IPS DF 6.9 (cell line): ENCODE measurements around the gene UTP14A.
A peak's percentile ranks its signal among the peaks of the same experiment; 100 is the strongest.

Experiments used
- DNase-seq: peaks from one replicate; pipeline ENCODE4 v3.0.0-alpha.2; 2013; ENCODE audit warnings: low read depth, low spot score
- H3K27ac ChIP-seq: one replicate; pipeline ENCODE4 v1.5.1; 2013; ENCODE audit warnings: low read length, control low read depth
- H3K27me3 ChIP-seq: 2 replicates; pipeline ENCODE4 v1.6.1; 2013; ENCODE audit warnings: mild to moderate bottlenecking, low read length; ENCODE audit not compliant: control insufficient read depth, insufficient read depth
- H3K36me3 ChIP-seq: 2 replicates; pipeline ENCODE4 v1.6.1; 2013; ENCODE audit warnings: low read length; ENCODE audit not compliant: control insufficient read depth, insufficient read depth
- H3K4me1 ChIP-seq: 2 replicates; pipeline ENCODE4 v1.6.1; 2013; ENCODE audit warnings: low read length; ENCODE audit not compliant: control insufficient read depth, insufficient read depth
- H3K4me3 ChIP-seq: 2 replicates; pipeline ENCODE4 v1.5.1; 2013; ENCODE audit warnings: mild to moderate bottlenecking, low read length
- H3K9me3 ChIP-seq: 2 replicates; pipeline ENCODE4 v1.6.1; 2013; ENCODE audit warnings: low read length, inconsistent platforms; ENCODE audit not compliant: control insufficient read depth, insufficient read depth
- WGBS: extraction: QIAGEN DNeasy Blood & Tissue Kit; methylation state at CpG from one replicate; pipeline ENCODE4 v1.1.7; 2013; ENCODE audit warnings: mixed read lengths, missing lambda C conversion rate; ENCODE audit not compliant: insufficient read length, insufficient coverage; 5-methylcytosine and 5-hydroxymethylcytosine counted together

Gene UTP14A

DNA sequence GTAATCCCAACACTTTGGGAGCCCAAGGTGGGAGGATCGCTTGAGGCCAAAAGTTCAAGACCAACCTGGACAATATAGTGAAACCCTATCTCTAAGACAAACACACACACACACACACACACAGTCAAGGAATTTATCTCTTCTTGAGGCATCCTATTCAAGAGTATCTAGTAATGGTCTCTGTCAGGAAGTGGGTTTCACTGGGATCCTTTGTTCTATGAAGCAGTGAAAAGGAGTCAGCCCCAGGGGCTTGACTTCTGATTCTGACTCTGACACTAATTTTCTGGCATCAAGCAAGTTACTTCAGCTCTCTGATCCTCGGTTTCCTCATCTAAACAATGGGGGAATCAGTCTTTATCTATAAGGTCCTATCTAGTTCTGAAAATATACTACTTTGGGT lies 34.8 kb downstream of the UTP14A start:
- Histone ChIP-seq H3K4me1 (no peaks in the 10 kb centered on the region), H3K27ac (no peak overlapping the region), H3K36me3 (no peaks in the 10 kb centered on the region), H3K27me3 (peaks cover 14% of the 10 kb centered on the region), H3K4me3 (no peak overlapping the region), H3K9me3 (no peaks in the 10 kb centered on the region)
- no CpG with 5 or more reads among the region's 2 CpGs for WGBS
- no peak for DNase-seq

DNA sequence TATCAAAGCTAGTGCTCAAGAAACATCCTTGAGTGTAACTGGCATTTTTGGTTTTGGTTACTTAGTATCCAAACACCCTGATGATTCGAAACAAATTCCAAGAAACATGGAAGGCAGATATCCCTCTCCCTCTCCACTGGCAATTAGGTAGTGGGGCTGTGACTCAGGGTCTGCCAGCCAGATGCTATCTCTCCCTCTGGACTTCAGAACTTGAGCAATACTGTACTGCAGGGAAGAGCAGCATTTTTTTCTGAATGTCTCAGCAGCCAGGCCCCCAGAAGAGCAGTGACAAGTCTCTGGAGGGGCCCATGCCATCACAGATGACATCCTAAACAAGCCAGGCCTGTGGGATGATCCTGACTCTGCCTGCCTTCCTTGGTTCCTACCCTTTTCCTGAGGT lies 39.2 kb downstream of the UTP14A start:
- H3K27me3 ChIP-seq, result peaks cover 2% of the 10 kb centered on the region; the same call in 1 of the 2 replicates
- H3K36me3 ChIP-seq, result no peaks in the 10 kb centered on the region
- WGBS, result no CpG with 5 or more reads among the region's 1 CpG
- H3K27ac ChIP-seq, result no peak overlapping the region
- H3K4me1 ChIP-seq, result no peaks in the 10 kb centered on the region
- no peak overlapping the region for H3K4me3 ChIP-seq
- no peaks in the 10 kb centered on the region for H3K9me3 ChIP-seq
- DNase-seq, result no peak

DNA sequence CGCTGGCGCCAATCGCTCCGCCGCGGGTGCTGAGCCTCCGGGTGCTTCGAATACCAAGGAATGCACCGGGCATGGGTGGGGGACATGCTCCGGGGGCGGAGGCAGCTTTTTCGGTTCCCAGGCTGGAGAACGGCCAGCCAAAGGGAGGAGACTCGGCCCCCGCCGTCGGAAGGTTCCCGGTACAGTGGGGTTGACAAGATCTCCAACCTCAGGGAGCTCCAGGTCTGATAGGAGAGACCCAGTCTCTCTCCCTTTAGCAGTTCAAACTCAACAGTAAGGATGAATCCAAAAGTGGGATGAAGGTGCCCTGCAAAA lies 47.3 kb downstream of the UTP14A start:
- DNase-seq, result no peak
- no peaks in the 10 kb centered on the region for H3K9me3 ChIP-seq
- no CpG with 5 or more reads among the region's 18 CpGs for WGBS
- no peaks in the 10 kb centered on the region for H3K36me3 ChIP-seq
- peaks cover 28% of the 10 kb centered on the region for H3K27me3 ChIP-seq
- peak overlapping the region; percentile 31; the same call in 1 of the 2 replicates for H3K4me3 ChIP-seq
- peaks cover 3% of the 10 kb centered on the region; the same call in 1 of the 2 replicates for H3K4me1 ChIP-seq
- no peak overlapping the region for H3K27ac ChIP-seq

DNA sequence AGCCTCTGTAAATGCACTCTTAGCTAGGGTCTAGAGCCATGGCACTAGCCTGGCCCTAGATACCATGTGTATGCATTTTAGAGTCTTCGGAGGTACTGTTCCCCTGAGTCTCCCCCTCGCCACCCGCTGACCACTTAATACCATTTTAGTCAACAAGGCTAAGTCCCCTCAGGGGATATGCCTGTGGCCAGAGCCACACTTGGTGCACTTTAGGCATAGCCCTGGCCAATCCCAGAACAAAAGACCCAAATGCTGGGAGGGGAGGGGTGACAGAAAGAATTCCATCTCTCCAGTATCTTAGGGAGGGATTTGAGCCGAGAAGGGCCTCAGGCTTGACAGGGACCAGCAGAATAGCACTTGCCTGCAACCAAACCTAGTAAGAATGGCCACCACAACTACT lies 47.9 kb downstream of the UTP14A start:
- DNase-seq, result no peak
- peaks cover 34% of the 10 kb centered on the region for H3K27me3 ChIP-seq
- WGBS, result no CpG with 5 or more reads among the region's 4 CpGs
- H3K4me1 ChIP-seq, result peaks cover 3% of the 10 kb centered on the region; the same call in 1 of the 2 replicates
- no peaks in the 10 kb centered on the region for H3K36me3 ChIP-seq
- H3K9me3 ChIP-seq, result no peaks in the 10 kb centered on the region
- H3K4me3 ChIP-seq, result no peak overlapping the region
- no peak overlapping the region for H3K27ac ChIP-seq

DNA sequence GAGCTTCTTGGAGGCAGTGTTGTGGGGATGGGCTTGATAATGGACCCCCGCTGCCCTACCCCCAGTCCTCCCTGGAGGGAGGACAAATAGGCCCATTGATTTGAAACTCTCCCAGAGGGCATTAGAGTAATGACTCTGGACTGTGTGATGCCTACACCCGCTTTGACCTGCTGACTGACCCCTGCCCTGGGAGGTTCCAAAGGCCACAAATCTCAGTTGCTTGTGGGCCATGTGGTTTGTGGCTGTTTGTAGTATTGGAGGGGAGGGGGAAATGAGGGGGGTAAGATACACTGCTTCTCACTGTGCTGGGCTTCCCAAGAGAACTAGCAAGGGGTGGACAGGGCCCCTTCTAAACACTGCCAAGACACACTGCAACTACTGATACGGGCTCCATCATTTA lies 48.8 kb downstream of the UTP14A start:
- H3K27ac ChIP-seq, result no peak overlapping the region
- H3K36me3 ChIP-seq, result no peaks in the 10 kb centered on the region
- WGBS, result no CpG with 5 or more reads among the region's 3 CpGs
- DNase-seq, result no peak
- peaks cover 6% of the 10 kb centered on the region; the same call in 1 of the 2 replicates for H3K4me1 ChIP-seq
- no peak overlapping the region for H3K4me3 ChIP-seq
- H3K9me3 ChIP-seq, result no peaks in the 10 kb centered on the region
- H3K27me3 ChIP-seq, result peaks cover 42% of the 10 kb centered on the region

DNA sequence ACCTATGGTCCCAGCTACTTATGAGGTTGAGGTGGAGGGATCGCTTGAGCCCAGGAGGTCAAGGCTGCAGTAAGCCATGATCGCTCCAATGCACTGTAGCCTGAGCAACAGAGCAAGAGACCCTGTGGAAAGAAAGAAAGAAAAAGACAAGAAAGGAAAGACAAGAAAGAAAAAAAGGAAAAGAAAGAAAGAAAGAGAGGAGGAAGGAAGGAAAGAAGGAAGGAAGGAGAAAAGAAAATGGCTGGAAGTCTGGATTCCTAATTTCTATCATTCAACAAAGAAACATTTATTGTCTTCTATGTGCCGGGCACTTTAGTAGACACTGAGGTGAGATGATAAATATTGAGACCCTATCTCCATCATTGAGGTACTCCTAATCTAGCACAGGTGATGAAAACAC lies 49.7 kb downstream of the UTP14A start:
- no peak for DNase-seq
- Histone ChIP-seq H3K27me3 (peaks cover 48% of the 10 kb centered on the region), H3K4me1 (peaks cover 6% of the 10 kb centered on the region; the same call in 1 of the 2 replicates), H3K36me3 (no peaks in the 10 kb centered on the region), H3K27ac (no peak overlapping the region), H3K4me3 (no peak overlapping the region), H3K9me3 (no peaks in the 10 kb centered on the region)
- WGBS, result no CpG with 5 or more reads among the region's 3 CpGs

DNA sequence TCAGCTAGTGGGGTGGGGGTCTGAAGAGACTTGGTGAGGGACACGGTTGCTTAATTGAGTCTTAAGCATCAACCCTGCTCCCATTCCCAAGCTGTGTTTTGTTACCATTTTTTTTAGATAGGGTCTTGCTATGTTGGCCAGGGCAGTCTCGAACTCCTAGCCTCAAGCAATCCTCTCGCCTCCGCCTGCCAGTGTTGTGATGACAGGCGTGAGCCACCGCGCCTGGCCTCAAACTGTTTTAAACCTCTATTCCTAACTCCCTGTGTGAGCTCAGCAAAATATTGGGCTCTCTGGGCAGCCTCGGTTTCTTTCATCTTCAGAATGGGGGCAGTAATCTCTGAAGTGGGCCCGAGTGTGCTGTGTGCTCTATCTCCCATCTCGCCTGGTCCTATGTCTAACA lies 50.2 kb downstream of the UTP14A start:
- H3K27ac ChIP-seq, result no peak overlapping the region
- no peaks in the 10 kb centered on the region for H3K36me3 ChIP-seq
- DNase-seq, result no peak
- peaks cover 51% of the 10 kb centered on the region for H3K27me3 ChIP-seq
- WGBS, result no CpG with 5 or more reads among the region's 10 CpGs
- peaks cover 6% of the 10 kb centered on the region; the same call in 1 of the 2 replicates for H3K4me1 ChIP-seq
- no peak overlapping the region for H3K4me3 ChIP-seq
- H3K9me3 ChIP-seq, result no peaks in the 10 kb centered on the region

DNA sequence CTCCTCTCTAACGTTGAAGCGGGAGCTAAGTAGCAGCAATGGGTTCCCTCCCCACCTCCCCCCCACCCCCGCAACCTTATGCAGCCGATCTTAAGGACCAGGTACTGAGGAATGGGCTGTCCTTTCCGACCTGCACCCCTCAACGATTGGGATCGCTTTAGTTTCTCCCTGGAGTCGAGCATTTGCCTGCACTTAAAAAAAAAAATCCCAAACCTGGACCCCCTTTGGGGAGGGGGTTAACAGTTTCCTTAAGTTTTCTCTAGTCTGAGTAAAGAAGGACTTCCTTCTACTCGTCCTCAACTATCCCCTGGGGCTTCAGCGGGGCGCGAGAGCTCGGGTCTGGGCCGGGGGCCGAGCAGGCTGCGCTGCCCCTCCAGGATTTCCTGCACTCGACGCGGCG lies 50.8 kb downstream of the UTP14A start:
- WGBS, result no CpG with 5 or more reads among the region's 20 CpGs
- Histone ChIP-seq H3K4me3 (peak overlapping the region; percentile 48; the same call in 1 of the 2 replicates), H3K9me3 (no peaks in the 10 kb centered on the region), H3K4me1 (peaks cover 6% of the 10 kb centered on the region; the same call in 1 of the 2 replicates), H3K36me3 (no peaks in the 10 kb centered on the region), H3K27me3 (peaks cover 49% of the 10 kb centered on the region), H3K27ac (no peak overlapping the region)
- no peak for DNase-seq

DNA sequence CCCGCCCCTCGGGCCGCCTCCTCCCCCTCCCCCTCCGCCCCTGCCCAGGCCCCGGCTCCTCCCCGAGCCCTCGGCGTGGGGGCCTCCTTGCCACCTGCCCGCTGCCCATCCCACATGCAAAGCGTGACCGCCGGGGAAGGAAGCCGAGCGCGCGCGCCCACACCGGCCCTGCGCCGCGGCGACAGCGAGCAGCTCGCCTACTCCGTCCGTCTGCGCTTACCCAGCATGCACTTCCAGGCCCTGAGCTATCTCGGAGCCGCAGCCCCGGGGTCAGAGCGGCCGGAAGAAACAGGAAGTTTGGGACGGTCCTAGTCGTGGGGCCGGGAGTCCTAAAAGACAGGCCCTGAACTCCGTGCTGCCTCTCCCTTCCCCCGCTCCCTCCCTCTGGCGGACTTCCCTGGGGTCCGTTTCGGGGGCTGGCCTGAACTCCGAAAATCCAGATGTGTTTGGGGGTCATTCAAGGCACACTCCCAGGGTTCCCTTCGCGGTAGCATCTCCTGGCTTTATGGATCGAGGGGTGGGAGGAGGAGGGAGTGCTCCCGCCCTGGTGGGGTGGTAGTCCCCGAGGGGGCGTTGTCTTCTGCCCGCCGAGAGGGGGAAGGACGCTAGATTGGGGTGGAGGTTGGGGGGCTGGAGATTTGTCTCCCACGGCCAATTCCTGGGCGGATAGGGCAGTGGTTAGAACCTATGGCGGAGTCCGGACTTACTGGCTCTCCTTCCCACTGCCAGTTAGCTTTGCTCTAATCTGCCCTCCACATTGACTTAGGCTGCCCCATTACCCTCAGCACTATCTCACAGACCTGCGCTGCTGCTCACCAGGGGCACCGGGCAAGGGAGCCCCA lies 51.5 kb downstream of the UTP14A start:
- Histone ChIP-seq H3K9me3 (no peaks in the 10 kb centered on the region), H3K4me3 (peak overlapping the region; percentile 48; the same call in 1 of the 2 replicates), H3K36me3 (no peaks in the 10 kb centered on the region), H3K27me3 (peaks cover 49% of the 10 kb centered on the region), H3K4me1 (peaks cover 6% of the 10 kb centered on the region; the same call in 1 of the 2 replicates), H3K27ac (no peak overlapping the region)
- no CpG with 5 or more reads among the region's 56 CpGs for WGBS
- no peak for DNase-seq

DNA sequence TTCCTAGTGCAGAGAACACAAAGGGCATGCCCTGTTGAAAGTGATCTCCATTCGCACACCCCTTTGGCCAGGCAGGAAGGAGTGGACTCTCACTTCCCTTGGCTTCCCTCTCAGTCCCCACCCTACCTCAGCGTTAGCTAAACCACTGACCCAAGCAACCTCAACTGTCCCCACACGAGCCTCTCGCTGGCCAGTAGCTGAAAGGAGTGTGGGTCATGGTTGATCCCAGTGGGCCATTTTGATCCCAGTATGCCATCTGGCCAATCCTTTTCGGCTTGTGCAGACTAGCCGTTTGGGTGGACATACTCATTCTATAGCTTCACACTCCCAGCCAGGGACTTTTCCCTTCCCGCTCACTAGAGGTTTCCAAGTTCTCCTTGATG lies 52.1 kb downstream of the UTP14A start:
- Histone ChIP-seq H3K9me3 (no peaks in the 10 kb centered on the region), H3K36me3 (no peaks in the 10 kb centered on the region), H3K27ac (no peak overlapping the region), H3K4me3 (peak overlapping the region; percentile 18; the same call in 1 of the 2 replicates), H3K4me1 (peaks cover 6% of the 10 kb centered on the region; the same call in 1 of the 2 replicates), H3K27me3 (peaks cover 49% of the 10 kb centered on the region)
- no peak for DNase-seq
- no CpG with 5 or more reads among the region's 7 CpGs for WGBS
